Measurements from ENCODE around the gene BFSP2. TPM values are rescaled to one million over a fixed set of nuclear protein-coding genes. Genes with fewer than 3 reads are reported as not detected.
"Not testable (repeated sequence)": the region's sequence is repeated elsewhere in the genome, so short reads cannot be mapped to it uniquely, and the experiment has no call there.

Gene BFSP2
- total and polyA plus RNA-seq, 2 of the 13 experiments (the other 11 are each of a cell fraction or from before 2014, with no cell fraction given) = not detected

- H3K27ac ChIP-seq (ENCODE audit: extremely low read length, insufficient read depth, low read length) = no peak overlapping the region
- H3K4me1 ChIP-seq (ENCODE audit: insufficient read depth, low read length) = no peaks in the 10 kb centered on the region
- BruUV-seq (replicated peaks) = no TSS peak
- ChIA-PET CTCF (ENCODE audit: low intra/inter-chr PET ratio, low total read pairs) (no interaction called here), POLR2A (no interaction called here)
- H4K20me1 ChIP-seq (ENCODE audit: insufficient read depth, low read length) = no peaks in the 10 kb centered on the region
- no peak overlapping the region for H3K4me2 ChIP-seq (ENCODE audit: low read depth, low read length)
- no peaks in the 10 kb centered on the region for H3K79me2 ChIP-seq (ENCODE audit: insufficient read depth, low read length)
- ATAC-seq = no peak
- H3K27me3 ChIP-seq (ENCODE audit: control insufficient read depth in 1 of 2, insufficient read depth in 2 of 2, low read length in 2 of 2) = no peaks in the 10 kb centered on the region
- TF ChIP-seq ZNF678 (CRISPR knock-in tag; IDR thresholded peaks at IDR 0.05) (no peak), ATM (IDR thresholded peaks at IDR 0.05; ENCODE audit: borderline replicate concordance) (no peak), HMG20B (CRISPR knock-in tag; conservative IDR thresholded peaks at IDR 0.05) (no peak), ZNF672 (CRISPR knock-in tag; IDR thresholded peaks at IDR 0.05) (no peak), DPF2 (CRISPR knock-in tag; IDR thresholded peaks at IDR 0.05; ENCODE audit: borderline replicate concordance, low read depth) (no peak), SP4 (CRISPR knock-in tag; IDR thresholded peaks at IDR 0.05) (no peak), ZNF512 (CRISPR knock-in tag; IDR thresholded peaks at IDR 0.05) (no peak), ZMAT3 (CRISPR knock-in tag; conservative IDR thresholded peaks at IDR 0.05) (no peak), TCF7 (IDR thresholded peaks at IDR 0.05; ENCODE audit: low read depth) (no peak), ZFP91 (CRISPR knock-in tag; IDR thresholded peaks at IDR 0.05; ENCODE audit: borderline replicate concordance) (no peak)
- intact Hi-C loops (cut with micrococcal nuclease; ENCODE audit: unreplicated experiment) = no loop called here
- H3K4me3 ChIP-seq (replicated peaks in 1 of 3; ENCODE audit: insufficient read depth in 1 of 3, low read depth in 2 of 3, low read length in 3 of 3) = no peak overlapping the region
- no peak overlapping the region for H2AFZ ChIP-seq (ENCODE audit: low read length)
- no peak for DNase-seq (ENCODE audit: low spot score)
- H3K9ac ChIP-seq (ENCODE audit: insufficient read depth, low read depth, low read length) = no peak overlapping the region
- H3K36me3 ChIP-seq (replicated peaks in 1 of 2; ENCODE audit: control insufficient read depth in 1 of 2, insufficient read depth in 2 of 2, low read length in 2 of 2) = no peaks in the 10 kb centered on the region
- no peak for FAIRE-seq
- in situ Hi-C loops (cut with HindIII; ENCODE audit: extremely low pct_ligation_motif_present, low pct_unique_long_range_greater_than_20kb) = no loop called here
- H3K9me3 ChIP-seq (ENCODE audit: low read length) = no peaks in the 10 kb centered on the region
These were observed 120.4 kb downstream of the BFSP2 start for GRCh38 chr3:133520286-133520685.

DNA sequence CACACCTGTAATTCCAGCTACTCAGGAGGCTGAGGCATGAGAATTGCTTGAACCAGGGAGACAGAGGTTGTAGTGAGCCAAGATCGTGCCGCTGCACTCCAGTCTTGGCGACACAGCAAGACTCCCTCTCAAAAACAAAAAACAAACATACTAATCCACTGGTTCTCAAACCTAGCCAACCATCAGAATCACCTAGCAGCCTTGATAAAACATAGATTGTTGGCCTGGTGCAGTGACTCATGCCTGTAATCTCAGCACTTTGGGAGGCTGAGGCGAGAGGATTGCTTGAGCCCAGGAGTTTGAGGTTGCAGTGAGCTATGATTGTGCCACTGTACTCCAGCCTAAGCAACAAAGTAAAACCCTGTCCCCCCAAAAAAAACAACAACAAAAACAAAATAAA lies 121.1 kb downstream of the BFSP2 start:
- H3K9me3 ChIP-seq (ENCODE audit: low read length); ATAC-seq; in situ Hi-C loops (cut with HindIII; ENCODE audit: extremely low pct_ligation_motif_present, low pct_unique_long_range_greater_than_20kb); H3K36me3 ChIP-seq (replicated peaks in 1 of 2; ENCODE audit: control insufficient read depth in 1 of 2, insufficient read depth in 2 of 2, low read length in 2 of 2); H3K4me1 ChIP-seq (ENCODE audit: insufficient read depth, low read length); H2AFZ ChIP-seq (ENCODE audit: low read length); intact Hi-C loops (cut with micrococcal nuclease; ENCODE audit: unreplicated experiment); BruUV-seq (replicated peaks); H3K27ac ChIP-seq (ENCODE audit: extremely low read length, insufficient read depth, low read length); FAIRE-seq; H3K4me2 ChIP-seq (ENCODE audit: low read depth, low read length); H3K4me3 ChIP-seq (replicated peaks in 1 of 3; ENCODE audit: insufficient read depth in 1 of 3, low read depth in 2 of 3, low read length in 3 of 3); POLR2A ChIA-PET; DNase-seq (ENCODE audit: low spot score); H4K20me1 ChIP-seq (ENCODE audit: insufficient read depth, low read length); H3K9ac ChIP-seq (ENCODE audit: insufficient read depth, low read depth, low read length); H3K27me3 ChIP-seq (ENCODE audit: control insufficient read depth in 1 of 2, insufficient read depth in 2 of 2, low read length in 2 of 2); CTCF ChIA-PET (ENCODE audit: low intra/inter-chr PET ratio, low total read pairs); H3K79me2 ChIP-seq (ENCODE audit: insufficient read depth, low read length): not testable (repeated sequence)
- WGBS (ENCODE audit: low lambda C conversion rate) = 74% methylated on average over 4 of the region's 4 CpGs
